WTC11 (cell line): ENCODE results near the gene ZSCAN4. TPM values are rescaled to one million over a fixed set of nuclear protein-coding genes. Genes with fewer than 3 reads are reported as not detected.

Source experiments
- AR ChIP-seq: fragments of 250-450 bp; sonication (Bioruptor Pico); IDR thresholded peaks from 2 replicates; pipeline ENCODE4 v1.9.0; 2021; ENCODE audit warnings: mild to moderate bottlenecking
- ATF1 ChIP-seq: sonication (generic); formaldehyde crosslinking; IDR thresholded peaks from 2 replicates; pipeline ENCODE4 v1.8.1; 2023; ENCODE audit warnings: mild to moderate bottlenecking, moderate library complexity, missing genetic modification reagents
- CREM ChIP-seq: sonication (generic); formaldehyde crosslinking; IDR thresholded peaks from 2 replicates; pipeline ENCODE4 v1.8.1; 2022; ENCODE audit warnings: mild to moderate bottlenecking, missing genetic modification reagents, moderate library complexity
- CTCF ChIP-seq: fragments of 200-600 bp; IDR thresholded peaks from 2 replicates; pipeline ENCODE4 v1.8.0; 2022; ENCODE audit warnings: antibody characterized with exemption
- EMX1 ChIP-seq: fragments of 250-450 bp; sonication (Bioruptor Pico); IDR thresholded peaks from 2 replicates; pipeline ENCODE4 v1.8.0; 2021; ENCODE audit warnings: mild to moderate bottlenecking
- ETV6 ChIP-seq: sonication (generic); formaldehyde crosslinking; IDR thresholded peaks from 2 replicates; pipeline ENCODE4 v1.8.1; 2022; ENCODE audit warnings: mild to moderate bottlenecking, missing genetic modification reagents
- GTF2I ChIP-seq: fragments of 250-450 bp; sonication (Bioruptor Pico); conservative IDR thresholded peaks from 2 replicates; pipeline ENCODE4 v1.4.0; 2021; ENCODE audit warnings: mild to moderate bottlenecking
- HMGA2 ChIP-seq: fragments of 250-450 bp; sonication (Bioruptor Pico); IDR thresholded peaks from 2 replicates; pipeline ENCODE4 v1.4.0; 2021; ENCODE audit warnings: mild to moderate bottlenecking, moderate library complexity
- JAZF1 ChIP-seq: fragments of 250-450 bp; sonication (Bioruptor Pico); IDR thresholded peaks from 2 replicates; pipeline ENCODE4 v1.9.0; 2021; ENCODE audit warnings: moderate library complexity, mild to moderate bottlenecking, inconsistent platforms
- JUN ChIP-seq: sonication (generic); formaldehyde crosslinking; IDR thresholded peaks from 2 replicates; pipeline ENCODE4 v1.8.0; 2023; ENCODE audit warnings: mild to moderate bottlenecking, missing genetic modification reagents
- KAT7 ChIP-seq: sonication (generic); formaldehyde crosslinking; IDR thresholded peaks from 2 replicates; pipeline ENCODE4 v1.8.1; 2023; ENCODE audit warnings: missing genetic modification reagents, mild to moderate bottlenecking, borderline replicate concordance
- MXD4 ChIP-seq: fragments of 250-450 bp; sonication (Bioruptor Pico); IDR thresholded peaks from 2 replicates; pipeline ENCODE4 v1.8.0; 2021; ENCODE audit warnings: mild to moderate bottlenecking, moderate library complexity, borderline replicate concordance
- NFYB ChIP-seq: sonication (generic); formaldehyde crosslinking; conservative IDR thresholded peaks from 2 replicates; pipeline ENCODE4 v1.8.0; 2022; ENCODE audit warnings: low read depth, missing genetic modification reagents
- OVOL2 ChIP-seq: fragments of 250-450 bp; sonication (Bioruptor Pico); IDR thresholded peaks from 2 replicates; pipeline ENCODE4 v1.9.0; 2021; ENCODE audit warnings: mild to moderate bottlenecking, borderline replicate concordance
- PRDM15 ChIP-seq: sonication (generic); formaldehyde crosslinking; IDR thresholded peaks from 2 replicates; pipeline ENCODE4 v1.8.0; 2022; ENCODE audit warnings: missing genetic modification reagents
- SOX15 ChIP-seq: fragments of 250-450 bp; sonication (Bioruptor Pico); IDR thresholded peaks from 2 replicates; pipeline ENCODE4 v1.9.0; 2021; ENCODE audit warnings: mild to moderate bottlenecking
- TEAD4 ChIP-seq: sonication (generic); formaldehyde crosslinking; IDR thresholded peaks from 2 replicates; pipeline ENCODE4 v1.8.0; 2022; ENCODE audit warnings: mild to moderate bottlenecking, missing genetic modification reagents
- TP53 ChIP-seq: sonication (generic); formaldehyde crosslinking; IDR thresholded peaks from 2 replicates; pipeline ENCODE4 v1.8.1; 2023; ENCODE audit warnings: mild to moderate bottlenecking, missing genetic modification reagents
- ZNF317 ChIP-seq: sonication (generic); formaldehyde crosslinking; IDR thresholded peaks from 2 replicates; pipeline ENCODE4 v1.8.1; 2023; ENCODE audit warnings: low read depth, mild to moderate bottlenecking, moderate library complexity, missing genetic modification reagents, borderline replicate concordance
- ZNF512 ChIP-seq: sonication (generic); formaldehyde crosslinking; IDR thresholded peaks from 2 replicates; pipeline ENCODE4 v1.8.1; 2022; ENCODE audit warnings: missing genetic modification reagents, borderline replicate concordance
- total RNA-seq: library from RNA; stranded (reverse); gene quantifications from 3 replicates; pipeline ENCODE4 v1.2.3, GENCODE V29; 2021
- TF ChIP-seq, protein P1 (sequence below): fragments of 250-450 bp; sonication (Bioruptor Pico); IDR thresholded peaks from 2 replicates; pipeline ENCODE4 v1.9.0; 2021; ENCODE audit warnings: mild to moderate bottlenecking
- TF ChIP-seq, protein P2 (sequence below): sonication (generic); formaldehyde crosslinking; conservative IDR thresholded peaks from 2 replicates; pipeline ENCODE4 v1.8.1; 2023; ENCODE audit warnings: mild to moderate bottlenecking, low read depth, missing genetic modification reagents, moderate library complexity
- TF ChIP-seq, protein P3 (sequence below): sonication (generic); formaldehyde crosslinking; IDR thresholded peaks from 2 replicates; pipeline ENCODE4 v1.8.0; 2023; ENCODE audit warnings: mild to moderate bottlenecking, missing genetic modification reagents

The ZSCAN4 gene
- total RNA-seq, 1 experiment from 2014 or later = 0.13 TPM

DNA sequence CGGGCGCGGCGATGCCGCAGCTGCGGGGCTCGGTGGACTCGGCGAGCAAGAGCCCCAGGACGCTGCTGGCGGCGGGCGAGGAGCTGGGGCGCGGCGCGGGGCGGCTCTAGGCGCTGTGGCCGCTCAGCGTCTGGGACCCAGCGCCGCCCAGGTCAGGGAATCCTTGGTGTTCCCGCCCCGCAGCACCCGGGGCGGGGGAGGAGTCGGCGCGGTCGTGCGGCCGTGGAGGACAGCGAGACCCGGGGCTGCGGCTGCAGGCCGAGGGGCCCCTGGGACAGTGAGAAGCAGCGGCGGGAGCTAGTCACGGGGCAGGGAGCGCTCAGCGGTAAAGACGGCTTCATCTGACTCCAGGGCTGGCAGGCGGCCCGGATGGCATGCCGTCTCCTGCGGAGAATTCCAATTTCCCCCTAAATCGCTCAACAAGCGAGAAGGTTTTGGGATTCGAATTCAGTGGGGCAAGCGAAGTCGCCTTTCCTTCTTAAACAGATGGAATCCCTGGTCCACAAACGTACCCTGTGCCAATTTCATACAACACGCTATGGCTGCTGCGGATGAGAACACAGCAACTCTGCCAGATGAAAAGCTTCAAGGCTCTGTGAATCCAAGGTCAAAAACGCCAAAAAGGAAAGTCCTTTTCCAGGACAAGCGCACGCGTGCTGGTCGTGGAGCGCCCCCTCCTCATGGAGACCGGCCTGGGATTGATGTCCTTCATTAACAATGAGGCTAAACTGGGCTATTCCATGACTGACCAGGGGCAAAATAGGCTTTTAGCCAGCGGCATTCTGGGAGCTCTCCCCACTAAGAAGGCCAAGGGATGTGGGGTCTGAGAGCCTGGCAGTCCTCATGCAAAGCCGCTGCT, 4.2 kb upstream of the ZSCAN4 start (continued):
- TF ChIP-seq TP53 (peak; percentile 84; the same call in 1 of the 2 replicates), SOX15 (CRISPR knock-in tag) (no peak), CREM (CRISPR knock-in tag) (no peak), PRDM15 (CRISPR knock-in tag) (no peak), CTCF (no peak), JUN (CRISPR knock-in tag) (no peak), EMX1 (CRISPR knock-in tag) (no peak), ATF1 (CRISPR knock-in tag) (no peak), JAZF1 (no peak), MXD4 (no peak), NFYB (no peak), KAT7 (CRISPR knock-in tag) (no peak), AR (CRISPR knock-in tag) (no peak), GTF2I (no peak), ETV6 (CRISPR knock-in tag) (no peak), ZNF317 (CRISPR knock-in tag) (0 out of 2 replicates have a peak, but pooled peaks have one; percentile 12), OVOL2 (CRISPR knock-in tag) (no peak), HMGA2 (CRISPR knock-in tag) (no peak), TEAD4 (CRISPR knock-in tag) (no peak), ZNF512 (CRISPR knock-in tag) (0 out of 2 replicates have a peak, but pooled peaks have one; percentile 6)
- TF ChIP-seq, protein P1, sequence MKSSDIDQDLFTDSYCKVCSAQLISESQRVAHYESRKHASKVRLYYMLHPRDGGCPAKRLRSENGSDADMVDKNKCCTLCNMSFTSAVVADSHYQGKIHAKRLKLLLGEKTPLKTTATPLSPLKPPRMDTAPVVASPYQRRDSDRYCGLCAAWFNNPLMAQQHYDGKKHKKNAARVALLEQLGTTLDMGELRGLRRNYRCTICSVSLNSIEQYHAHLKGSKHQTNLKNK = no peak
- TF ChIP-seq, protein P2, sequence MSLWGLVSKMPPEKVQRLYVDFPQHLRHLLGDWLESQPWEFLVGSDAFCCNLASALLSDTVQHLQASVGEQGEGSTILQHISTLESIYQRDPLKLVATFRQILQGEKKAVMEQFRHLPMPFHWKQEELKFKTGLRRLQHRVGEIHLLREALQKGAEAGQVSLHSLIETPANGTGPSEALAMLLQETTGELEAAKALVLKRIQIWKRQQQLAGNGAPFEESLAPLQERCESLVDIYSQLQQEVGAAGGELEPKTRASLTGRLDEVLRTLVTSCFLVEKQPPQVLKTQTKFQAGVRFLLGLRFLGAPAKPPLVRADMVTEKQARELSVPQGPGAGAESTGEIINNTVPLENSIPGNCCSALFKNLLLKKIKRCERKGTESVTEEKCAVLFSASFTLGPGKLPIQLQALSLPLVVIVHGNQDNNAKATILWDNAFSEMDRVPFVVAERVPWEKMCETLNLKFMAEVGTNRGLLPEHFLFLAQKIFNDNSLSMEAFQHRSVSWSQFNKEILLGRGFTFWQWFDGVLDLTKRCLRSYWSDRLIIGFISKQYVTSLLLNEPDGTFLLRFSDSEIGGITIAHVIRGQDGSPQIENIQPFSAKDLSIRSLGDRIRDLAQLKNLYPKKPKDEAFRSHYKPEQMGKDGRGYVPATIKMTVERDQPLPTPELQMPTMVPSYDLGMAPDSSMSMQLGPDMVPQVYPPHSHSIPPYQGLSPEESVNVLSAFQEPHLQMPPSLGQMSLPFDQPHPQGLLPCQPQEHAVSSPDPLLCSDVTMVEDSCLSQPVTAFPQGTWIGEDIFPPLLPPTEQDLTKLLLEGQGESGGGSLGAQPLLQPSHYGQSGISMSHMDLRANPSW (CRISPR knock-in tag) = 0 out of 2 replicates have a peak, but pooled peaks have one; percentile 72
- TF ChIP-seq, protein P3, sequence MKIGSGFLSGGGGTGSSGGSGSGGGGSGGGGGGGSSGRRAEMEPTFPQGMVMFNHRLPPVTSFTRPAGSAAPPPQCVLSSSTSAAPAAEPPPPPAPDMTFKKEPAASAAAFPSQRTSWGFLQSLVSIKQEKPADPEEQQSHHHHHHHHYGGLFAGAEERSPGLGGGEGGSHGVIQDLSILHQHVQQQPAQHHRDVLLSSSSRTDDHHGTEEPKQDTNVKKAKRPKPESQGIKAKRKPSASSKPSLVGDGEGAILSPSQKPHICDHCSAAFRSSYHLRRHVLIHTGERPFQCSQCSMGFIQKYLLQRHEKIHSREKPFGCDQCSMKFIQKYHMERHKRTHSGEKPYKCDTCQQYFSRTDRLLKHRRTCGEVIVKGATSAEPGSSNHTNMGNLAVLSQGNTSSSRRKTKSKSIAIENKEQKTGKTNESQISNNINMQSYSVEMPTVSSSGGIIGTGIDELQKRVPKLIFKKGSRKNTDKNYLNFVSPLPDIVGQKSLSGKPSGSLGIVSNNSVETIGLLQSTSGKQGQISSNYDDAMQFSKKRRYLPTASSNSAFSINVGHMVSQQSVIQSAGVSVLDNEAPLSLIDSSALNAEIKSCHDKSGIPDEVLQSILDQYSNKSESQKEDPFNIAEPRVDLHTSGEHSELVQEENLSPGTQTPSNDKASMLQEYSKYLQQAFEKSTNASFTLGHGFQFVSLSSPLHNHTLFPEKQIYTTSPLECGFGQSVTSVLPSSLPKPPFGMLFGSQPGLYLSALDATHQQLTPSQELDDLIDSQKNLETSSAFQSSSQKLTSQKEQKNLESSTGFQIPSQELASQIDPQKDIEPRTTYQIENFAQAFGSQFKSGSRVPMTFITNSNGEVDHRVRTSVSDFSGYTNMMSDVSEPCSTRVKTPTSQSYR (CRISPR knock-in tag) = no peak
